Colonic mucosa (tissue), 4 donors: ENCODE measurements around the gene PET100. TPM values are rescaled to one million over a fixed set of nuclear protein-coding genes. Genes with fewer than 3 reads are reported as not detected.

Experiments
- DNase-seq: peaks from one replicate; pipeline ENCODE4 v3.0.0-alpha.2; 2020
- H3K27ac ChIP-seq: fragments of 200-600 bp; one replicate; pipeline ENCODE4 v1.8.0; 2021
- H3K27me3 ChIP-seq: fragments of 200-600 bp; one replicate; pipeline ENCODE4 v1.8.0; 2021
- H3K36me3 ChIP-seq: fragments of 200-600 bp; one replicate; pipeline ENCODE4 v1.8.0; 2021
- H3K4me1 ChIP-seq: fragments of 200-600 bp; one replicate; pipeline ENCODE4 v1.8.0; 2021; ENCODE audit warnings: mild to moderate bottlenecking
- H3K4me3 ChIP-seq: fragments of 200-600 bp; one replicate; pipeline ENCODE4 v1.8.0; 2021
- H3K9ac ChIP-seq, 2 donors: one replicate each; pipeline ENCODE4 v1.7.0; 2013; ENCODE audit warnings: control low read depth in 2 of 2, low read depth in 2 of 2, low read length in 2 of 2
- H3K9me3 ChIP-seq: fragments of 200-600 bp; one replicate; pipeline ENCODE4 v1.8.0; 2021
- intact Hi-C: fragments of 100-400 bp; cut with DNase I; formaldehyde crosslinking; loops from one replicate; pipeline ENCODE4 v1.14.1; 2022
- total RNA-seq, 2 donors: library from RNA; stranded (reverse); fragmentation: NEBNext Ultra II Directional in 1 of 2; extraction: Animal tissue kit (Norgen Biotek cat#: 25700) in 1 of 2; gene quantifications; one replicate each; pipeline ENCODE4 v1.2.1, GENCODE V29; 2021
- TF ChIP-seq, protein P1 (sequence below): fragments of 200-600 bp; IDR thresholded peaks from one replicate; pipeline ENCODE4 v1.8.0; 2022; ENCODE audit warnings: antibody characterized with exemption, mild to moderate bottlenecking
- donor health status: healthy.
- donor health status: DM: no; HTN: no; CAD: no.
- donor health status: DM: no; HTN: no; CAD: no.

PET100 gene, protein sequence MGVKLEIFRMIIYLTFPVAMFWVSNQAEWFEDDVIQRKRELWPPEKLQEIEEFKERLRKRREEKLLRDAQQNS
- total RNA-seq: 100 to 1,000 TPM; 118 to 141 TPM

- Histone ChIP-seq H3K36me3 (peaks cover 5% of the 10 kb centered on the region), H3K9me3 (no peaks in the 10 kb centered on the region), H3K27ac (peak within 1 kb of the TSS; percentile 43), H3K4me3 (peak within 1 kb of the TSS; percentile 93), H3K9ac (peak within 1 kb of the TSS; percentile 63 to 91), H3K27me3 (no peaks in the 10 kb centered on the region), H3K4me1 (peaks cover 16% of the 10 kb centered on the region)
- DNase-seq: peak; percentile 97
- intact Hi-C loops: no loop called here
- TF ChIP-seq, protein P1, sequence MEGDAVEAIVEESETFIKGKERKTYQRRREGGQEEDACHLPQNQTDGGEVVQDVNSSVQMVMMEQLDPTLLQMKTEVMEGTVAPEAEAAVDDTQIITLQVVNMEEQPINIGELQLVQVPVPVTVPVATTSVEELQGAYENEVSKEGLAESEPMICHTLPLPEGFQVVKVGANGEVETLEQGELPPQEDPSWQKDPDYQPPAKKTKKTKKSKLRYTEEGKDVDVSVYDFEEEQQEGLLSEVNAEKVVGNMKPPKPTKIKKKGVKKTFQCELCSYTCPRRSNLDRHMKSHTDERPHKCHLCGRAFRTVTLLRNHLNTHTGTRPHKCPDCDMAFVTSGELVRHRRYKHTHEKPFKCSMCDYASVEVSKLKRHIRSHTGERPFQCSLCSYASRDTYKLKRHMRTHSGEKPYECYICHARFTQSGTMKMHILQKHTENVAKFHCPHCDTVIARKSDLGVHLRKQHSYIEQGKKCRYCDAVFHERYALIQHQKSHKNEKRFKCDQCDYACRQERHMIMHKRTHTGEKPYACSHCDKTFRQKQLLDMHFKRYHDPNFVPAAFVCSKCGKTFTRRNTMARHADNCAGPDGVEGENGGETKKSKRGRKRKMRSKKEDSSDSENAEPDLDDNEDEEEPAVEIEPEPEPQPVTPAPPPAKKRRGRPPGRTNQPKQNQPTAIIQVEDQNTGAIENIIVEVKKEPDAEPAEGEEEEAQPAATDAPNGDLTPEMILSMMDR: no peak
Measured at GRCh38 chr19:7629347-7630054, at the start of gene PET100, which contains the start of gene XAB2. Gene PET100, plus strand, starts transcription at chr19:7629793. Its CDS starts 41 bp downstream, at chr19:7629834. Gene XAB2, minus strand, starts transcription at chr19:7629545. Its CDS starts 18 bp downstream, at chr19:7629527.

- no peaks in the 10 kb centered on the region for H3K9me3 ChIP-seq
- no peak for DNase-seq
Measured at GRCh38 chr19:7582446-7582845, 47.1 kb upstream of the PET100 start.

DNA sequence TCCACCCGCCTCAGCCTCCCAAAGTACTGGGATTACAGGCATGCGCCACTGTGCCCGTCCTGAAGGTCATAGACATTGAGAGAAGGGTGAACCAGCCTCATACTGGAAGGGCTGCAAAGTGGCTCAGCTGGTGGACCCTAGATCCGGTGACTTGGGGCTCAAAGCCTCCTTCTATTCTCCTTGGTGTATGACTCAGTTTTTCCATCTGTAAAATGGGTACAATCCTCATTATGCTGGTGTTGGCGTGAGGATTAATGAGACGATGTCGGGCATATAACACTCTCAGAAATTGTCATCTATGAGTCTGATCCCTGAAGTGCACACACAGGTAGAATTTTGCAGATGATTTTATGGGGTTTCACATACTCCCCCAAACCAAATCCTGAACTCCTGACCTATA lies 39.8 kb upstream of the PET100 start:
- H3K4me1 ChIP-seq: no peaks in the 10 kb centered on the region
- intact Hi-C loops: no loop called here
- H3K27me3 ChIP-seq: no peaks in the 10 kb centered on the region

More at GRCh38 chr19:7582446-7582845, 47.1 kb upstream of the PET100 start:
- TF ChIP-seq, protein P1: no peak
- Histone ChIP-seq H3K4me3 (no peak overlapping the region), H3K9ac (no peak overlapping the region), H3K4me1 (no peaks in the 10 kb centered on the region), H3K36me3 (no peaks in the 10 kb centered on the region), H3K27ac (no peak overlapping the region), H3K27me3 (no peaks in the 10 kb centered on the region)
- intact Hi-C loops: no loop called here

DNA sequence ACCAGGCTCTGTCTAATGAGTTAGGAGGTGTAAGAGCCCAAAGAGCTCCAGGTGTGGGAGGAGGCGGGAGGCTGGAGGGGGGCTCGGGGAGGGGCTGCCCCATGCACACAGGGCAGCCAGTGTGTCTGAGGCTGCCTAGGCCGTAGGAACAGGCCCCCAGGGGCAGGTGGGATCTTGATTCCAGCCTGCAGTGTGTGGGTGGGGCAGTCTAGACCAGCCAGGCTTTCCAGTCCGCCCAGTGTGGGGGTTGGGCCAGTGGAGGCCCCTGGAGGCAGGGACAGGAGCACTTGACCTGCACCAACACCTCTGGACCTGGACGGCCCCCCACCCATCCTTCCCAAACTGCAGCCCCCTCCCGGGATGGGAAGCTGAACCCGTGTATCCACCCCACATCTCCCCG lies 39.3 kb upstream of the PET100 start:
- Histone ChIP-seq H3K9ac (no peak overlapping the region), H3K9me3 (no peaks in the 10 kb centered on the region), H3K4me1 (no peaks in the 10 kb centered on the region), H3K36me3 (no peaks in the 10 kb centered on the region), H3K27me3 (no peaks in the 10 kb centered on the region), H3K27ac (no peak overlapping the region), H3K4me3 (no peak overlapping the region)
- DNase-seq: peak; percentile 40
- TF ChIP-seq, protein P1: no peak
- intact Hi-C loops: no loop called here

More for the DNA sequence above, 39.8 kb upstream of the PET100 start:
- Histone ChIP-seq H3K9ac (no peak overlapping the region), H3K27ac (no peak overlapping the region), H3K36me3 (no peaks in the 10 kb centered on the region), H3K4me3 (no peak overlapping the region), H3K9me3 (no peaks in the 10 kb centered on the region)
- TF ChIP-seq, protein P1: no peak
- no peak for DNase-seq

GRCh38 chr19:7595466-7596133 lies 34.0 kb upstream of the PET100 start, which contains the start of gene CAMSAP3:
Gene CAMSAP3, plus strand, starts transcription at chr19:7595863. Its CDS starts 140 bp downstream, at chr19:7596003.
- Histone ChIP-seq H3K9me3 (no peaks in the 10 kb centered on the region), H3K4me1 (no peaks in the 10 kb centered on the region), H3K27me3 (peaks cover 9% of the 10 kb centered on the region), H3K4me3 (peak within 1 kb of the TSS; percentile 65), H3K9ac (peak within 1 kb of the TSS; percentile 44 to 68), H3K27ac (no peak within 1 kb of the TSS), H3K36me3 (no peaks in the 10 kb centered on the region)
- TF ChIP-seq, protein P1: no peak
- DNase-seq: peak; percentile 66
- intact Hi-C loops: no loop called here
